Suprapubic skin (tissue), 3 donors: ENCODE data around the gene DZIP1.

Experiments used
- CTCF ChIP-seq, 2 donors: fragments of 200-600 bp in 1 of 2; fragments of 450-650 bp in 1 of 2; sonication (generic) in 1 of 2; IDR thresholded peaks; one replicate each; pipeline ENCODE4 v1.5.1; 2016 to 2019; ENCODE audit warnings: antibody characterized with exemption in 2 of 2, mild to moderate bottlenecking in 1 of 2, moderate library complexity in 1 of 2
- EP300 ChIP-seq: sonication (generic); formaldehyde crosslinking; IDR thresholded peaks from one replicate; pipeline ENCODE4 v1.6.1; 2017; ENCODE audit warnings: antibody characterized with exemption
- POLR2A ChIP-seq, 2 donors: fragments of 450-650 bp; IDR thresholded peaks; one replicate each; pipeline ENCODE4 v1.6.1; 2017; ENCODE audit warnings: antibody characterized with exemption in 2 of 2, mild to moderate bottlenecking in 2 of 2, moderate library complexity in 2 of 2

GRCh38 chr13:95620030-95620824, 24.3 kb downstream of the DZIP1 start:
- TF ChIP-seq CTCF (IDR thresholded peaks at IDR 0.05) (no peak), EP300 (no peak), POLR2A (IDR thresholded peaks at IDR 0.05) (no peak)
